ENCODE measurements around the gene LY6G6F. TPM values are rescaled to one million over a fixed set of nuclear protein-coding genes. Genes with fewer than 3 reads are reported as not detected.

Gene LY6G6F
- total RNA-seq, 1 donor from 2014 or later: 0.97 TPM

DNA sequence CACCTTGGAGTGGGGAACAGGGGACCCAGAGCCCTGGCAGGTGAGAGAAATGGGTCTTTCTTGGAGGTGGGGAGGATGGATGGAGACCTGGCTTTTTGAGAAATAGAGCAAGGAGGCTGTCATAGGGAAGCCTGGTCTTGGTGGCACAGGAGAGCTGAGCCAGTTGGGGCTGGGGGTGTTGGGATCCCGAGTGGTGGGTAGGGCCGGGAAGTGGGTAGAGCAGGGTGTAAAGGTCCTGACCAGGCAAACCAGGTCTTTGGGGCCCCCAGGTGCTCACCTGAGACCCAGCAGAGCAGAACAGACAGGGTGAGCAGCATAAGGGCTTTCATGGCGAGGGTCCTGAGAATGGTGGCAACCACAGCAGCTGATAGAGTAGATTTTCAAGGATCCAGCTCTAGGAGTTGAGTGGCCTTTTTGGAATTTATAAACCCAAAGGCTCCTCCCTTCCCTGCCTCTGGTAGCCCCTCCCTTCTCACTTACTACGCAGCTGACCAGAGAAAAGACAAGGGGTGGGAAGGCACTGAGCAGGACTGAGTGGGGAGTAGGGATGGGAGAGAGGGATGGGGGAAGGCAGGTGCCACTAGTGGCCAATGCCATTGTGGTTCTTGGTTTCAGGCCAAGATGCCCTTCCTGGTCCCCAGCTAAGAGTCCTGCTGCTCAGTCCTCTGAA is 14.8 kb downstream of the LY6G6F start, which contains the start of gene LY6G6C:
TSS of gene LY6G6C (minus strand) at position 396 of the 670 bp plus-strand sequence. CDS start at position 329, 67 bp downstream.
- Histone ChIP-seq H3K9me3 (no peaks in the 10 kb centered on the region), H3K36me3 (peaks cover 5% of the 10 kb centered on the region), H3K27me3 (ENCODE audit: low read depth) (no peaks in the 10 kb centered on the region), H3K4me3 (no peak within 1 kb of the TSS), H3K4me1 (peaks cover 11% of the 10 kb centered on the region), H3K27ac (no peak within 1 kb of the TSS)
- TF ChIP-seq, protein P1, sequence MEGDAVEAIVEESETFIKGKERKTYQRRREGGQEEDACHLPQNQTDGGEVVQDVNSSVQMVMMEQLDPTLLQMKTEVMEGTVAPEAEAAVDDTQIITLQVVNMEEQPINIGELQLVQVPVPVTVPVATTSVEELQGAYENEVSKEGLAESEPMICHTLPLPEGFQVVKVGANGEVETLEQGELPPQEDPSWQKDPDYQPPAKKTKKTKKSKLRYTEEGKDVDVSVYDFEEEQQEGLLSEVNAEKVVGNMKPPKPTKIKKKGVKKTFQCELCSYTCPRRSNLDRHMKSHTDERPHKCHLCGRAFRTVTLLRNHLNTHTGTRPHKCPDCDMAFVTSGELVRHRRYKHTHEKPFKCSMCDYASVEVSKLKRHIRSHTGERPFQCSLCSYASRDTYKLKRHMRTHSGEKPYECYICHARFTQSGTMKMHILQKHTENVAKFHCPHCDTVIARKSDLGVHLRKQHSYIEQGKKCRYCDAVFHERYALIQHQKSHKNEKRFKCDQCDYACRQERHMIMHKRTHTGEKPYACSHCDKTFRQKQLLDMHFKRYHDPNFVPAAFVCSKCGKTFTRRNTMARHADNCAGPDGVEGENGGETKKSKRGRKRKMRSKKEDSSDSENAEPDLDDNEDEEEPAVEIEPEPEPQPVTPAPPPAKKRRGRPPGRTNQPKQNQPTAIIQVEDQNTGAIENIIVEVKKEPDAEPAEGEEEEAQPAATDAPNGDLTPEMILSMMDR (IDR thresholded peaks at IDR 0.05): no peak
- intact Hi-C loops (cut with DNase I): no loop called here
- ATAC-seq (no peak), DNase-seq (peak; percentile 13)

DNA sequence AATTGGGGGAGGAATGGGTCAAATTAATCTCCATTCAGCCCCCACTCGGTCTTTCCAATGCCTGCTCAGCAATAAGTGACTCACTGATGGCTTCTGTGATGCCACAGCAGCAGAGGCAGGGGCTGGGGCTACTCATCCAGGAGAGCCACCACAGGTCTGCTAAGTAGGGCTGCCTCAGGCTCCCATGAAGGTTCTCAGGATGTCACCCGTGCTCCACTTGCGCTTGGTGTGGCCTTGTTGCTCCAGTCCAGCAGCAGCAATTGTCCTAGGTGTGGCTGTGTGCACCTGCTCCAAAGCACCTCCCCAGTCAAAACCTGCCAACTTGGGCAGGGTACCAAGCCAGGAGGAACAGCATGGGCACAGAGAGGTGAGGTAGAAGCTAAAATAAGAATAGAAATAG is 15.5 kb downstream of the LY6G6F start:
- no peak for ATAC-seq
- Histone ChIP-seq H3K9me3 (no peaks in the 10 kb centered on the region), H3K4me3 (no peak overlapping the region), H3K27ac (no peak overlapping the region), H3K4me1 (peaks cover 17% of the 10 kb centered on the region), H3K36me3 (peaks cover 12% of the 10 kb centered on the region), H3K27me3 (ENCODE audit: low read depth) (no peaks in the 10 kb centered on the region)
- TF ChIP-seq, protein P1 (IDR thresholded peaks at IDR 0.05): no peak
- intact Hi-C loops (cut with DNase I): no loop called here
- peak; percentile 24 for DNase-seq

DNA sequence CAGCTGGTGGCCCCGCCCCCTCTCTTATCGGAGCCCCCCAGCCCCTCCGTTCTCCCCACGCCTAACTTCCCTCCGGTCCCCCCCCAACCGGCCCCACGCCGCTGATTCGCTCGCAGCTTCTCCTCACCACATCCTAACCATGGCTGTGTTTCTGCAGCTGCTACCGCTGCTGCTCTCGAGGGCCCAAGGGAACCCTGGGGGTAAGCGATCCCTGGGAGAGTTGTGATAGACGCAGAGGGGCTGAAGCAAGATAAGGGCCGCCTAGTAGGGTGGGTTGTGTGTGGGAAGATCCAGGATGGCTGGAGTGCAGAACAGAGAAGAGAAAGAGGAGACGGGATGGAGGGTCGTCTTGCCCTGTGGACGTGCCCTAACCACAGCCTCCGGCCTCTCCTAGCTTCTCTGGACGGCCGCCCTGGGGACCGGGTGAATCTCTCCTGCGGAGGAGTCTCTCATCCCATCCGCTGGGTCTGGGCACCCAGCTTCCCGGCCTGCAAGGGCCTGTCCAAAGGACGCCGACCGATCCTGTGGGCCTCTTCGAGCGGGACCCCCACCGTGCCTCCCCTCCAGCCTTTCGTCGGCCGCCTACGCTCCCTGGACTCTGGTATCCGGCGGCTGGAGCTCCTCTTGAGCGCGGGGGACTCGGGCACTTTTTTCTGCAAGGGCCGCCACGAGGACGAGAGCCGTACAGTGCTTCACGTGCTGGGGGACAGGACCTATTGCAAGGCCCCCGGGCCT is 16.7 kb downstream of the LY6G6F start, which contains the start of gene MPIG6B:
TSS of gene MPIG6B (plus strand) at position 129 of the 735 bp plus-strand sequence. CDS start at position 140, 11 bp downstream.
- ATAC-seq (no peak), DNase-seq (no peak)
- no peak within 1 kb of the TSS for H3K4me3 ChIP-seq
- TF ChIP-seq, protein P1 (IDR thresholded peaks at IDR 0.05): no peak
- H3K9me3 ChIP-seq: no peaks in the 10 kb centered on the region
- H3K27ac ChIP-seq: no peak within 1 kb of the TSS
- H3K4me1 ChIP-seq: peaks cover 30% of the 10 kb centered on the region
- intact Hi-C loops (cut with DNase I): no loop called here
- H3K36me3 ChIP-seq: peaks cover 22% of the 10 kb centered on the region
- H3K27me3 ChIP-seq (ENCODE audit: low read depth): no peaks in the 10 kb centered on the region

DNA sequence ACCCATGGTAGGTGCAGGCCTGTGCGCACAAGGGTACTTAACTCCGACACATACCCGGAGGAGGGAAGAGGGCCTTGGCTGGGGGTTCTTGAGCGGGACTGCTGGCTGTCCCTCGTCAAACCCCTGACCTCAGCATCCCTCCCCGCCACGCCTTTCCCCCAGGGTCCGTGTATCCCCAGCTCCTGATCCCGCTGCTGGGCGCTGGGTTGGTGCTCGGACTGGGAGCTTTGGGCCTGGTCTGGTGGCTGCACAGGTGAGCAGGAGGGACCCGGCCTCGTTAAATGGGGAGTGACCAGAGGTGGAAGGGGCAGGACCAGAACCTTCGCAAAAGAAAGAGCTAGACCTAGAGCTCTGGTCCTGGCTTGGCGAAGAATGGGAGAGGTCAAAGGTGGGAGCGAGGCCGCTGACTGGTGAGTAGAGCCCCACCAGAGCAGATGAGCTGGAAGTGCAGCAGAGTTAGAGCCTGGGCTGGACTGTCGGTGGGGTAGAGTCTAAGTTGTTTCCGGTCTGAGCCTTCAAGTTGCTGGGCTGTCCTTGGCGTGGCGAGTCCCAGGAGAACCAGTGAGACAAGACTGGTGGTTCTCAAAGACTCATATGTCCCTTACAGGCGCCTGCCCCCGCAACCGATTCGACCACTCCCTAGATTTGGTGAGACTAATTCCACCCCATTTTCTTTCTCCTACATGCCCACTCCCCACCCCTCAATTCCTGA is 17.5 kb downstream of the LY6G6F start:
- no peaks in the 10 kb centered on the region for H3K27me3 ChIP-seq (ENCODE audit: low read depth)
- H3K4me1 ChIP-seq: peaks cover 36% of the 10 kb centered on the region
- TF ChIP-seq, protein P1 (IDR thresholded peaks at IDR 0.05): no peak
- ATAC-seq (no peak), DNase-seq (no peak)
- H3K9me3 ChIP-seq: no peaks in the 10 kb centered on the region
- no peak overlapping the region for H3K27ac ChIP-seq
- no peak overlapping the region for H3K4me3 ChIP-seq
- intact Hi-C loops (cut with DNase I): no loop called here
- peaks cover 22% of the 10 kb centered on the region for H3K36me3 ChIP-seq

DNA sequence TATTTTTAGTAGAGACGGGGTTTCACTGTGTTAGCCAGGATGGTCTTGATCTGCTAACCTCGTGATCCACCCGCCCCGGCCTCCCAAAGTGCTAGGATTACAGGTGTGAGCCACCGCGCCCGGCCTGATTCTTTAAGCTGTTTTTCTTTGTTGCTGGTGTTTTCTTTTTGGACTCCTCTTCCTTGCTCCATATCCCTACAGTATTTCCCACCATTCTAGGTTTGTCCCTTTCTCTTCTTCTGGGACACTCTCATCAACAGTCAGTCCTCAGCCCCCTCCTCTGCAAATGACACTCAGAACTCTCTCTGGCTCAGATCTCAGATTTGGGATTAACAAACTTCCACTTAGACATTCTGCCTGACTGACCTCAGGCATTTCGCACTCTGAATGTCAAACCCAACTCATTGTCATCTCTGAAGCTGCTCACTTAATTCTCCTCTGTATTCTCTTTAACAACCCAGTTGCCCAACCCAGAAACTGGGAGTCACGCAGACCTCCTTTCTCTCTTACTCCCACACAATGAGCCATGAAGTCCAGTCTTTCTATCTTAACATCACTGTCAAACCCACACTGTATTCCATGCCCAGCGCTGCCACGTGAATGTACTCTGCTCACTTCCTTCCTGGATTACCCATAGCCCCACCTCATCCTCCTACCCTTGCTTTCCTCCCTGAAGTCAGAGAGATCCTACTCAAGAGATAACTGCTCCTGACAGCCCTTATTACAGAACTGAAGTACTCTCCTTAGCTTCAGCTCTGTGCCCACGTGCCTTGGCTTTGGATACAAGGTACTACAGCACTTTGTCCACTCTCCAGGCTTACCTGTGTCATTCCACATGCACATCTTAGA is 19.1 kb downstream of the LY6G6F start:
- TF ChIP-seq, protein P1 (IDR thresholded peaks at IDR 0.05): no peak
- Histone ChIP-seq H3K9me3 (no peaks in the 10 kb centered on the region), H3K4me3 (no peak overlapping the region), H3K27me3 (ENCODE audit: low read depth) (no peaks in the 10 kb centered on the region), H3K36me3 (peaks cover 27% of the 10 kb centered on the region), H3K27ac (peak overlapping the region; percentile 93), H3K4me1 (peaks cover 43% of the 10 kb centered on the region)
- DNase-seq: no peak
- ATAC-seq: no peak
- intact Hi-C loops (cut with DNase I): no loop called here

All from lower lobe of right lung (tissue), 2 donors.